HG03139 (cell line): ENCODE measurements around the gene CHRM4.
"Not testable (repeated sequence)": the region's sequence is repeated elsewhere in the genome, so short reads cannot be mapped to it uniquely, and the experiment has no call there.

Source experiments
- ATAC-seq: cut with Tn5 transposase; IDR thresholded peaks from one replicate; pipeline ENCODE4 v1.9.1; 2021; ENCODE audit not compliant: unreplicated experiment

CHRM4 gene

GRCh38 chr11:46382646-46383403, 8.8 kb downstream of the CHRM4 start:
- no peak for ATAC-seq

GRCh38 chr11:46381819-46382645, 9.5 kb downstream of the CHRM4 start:
- ATAC-seq: no peak

DNA sequence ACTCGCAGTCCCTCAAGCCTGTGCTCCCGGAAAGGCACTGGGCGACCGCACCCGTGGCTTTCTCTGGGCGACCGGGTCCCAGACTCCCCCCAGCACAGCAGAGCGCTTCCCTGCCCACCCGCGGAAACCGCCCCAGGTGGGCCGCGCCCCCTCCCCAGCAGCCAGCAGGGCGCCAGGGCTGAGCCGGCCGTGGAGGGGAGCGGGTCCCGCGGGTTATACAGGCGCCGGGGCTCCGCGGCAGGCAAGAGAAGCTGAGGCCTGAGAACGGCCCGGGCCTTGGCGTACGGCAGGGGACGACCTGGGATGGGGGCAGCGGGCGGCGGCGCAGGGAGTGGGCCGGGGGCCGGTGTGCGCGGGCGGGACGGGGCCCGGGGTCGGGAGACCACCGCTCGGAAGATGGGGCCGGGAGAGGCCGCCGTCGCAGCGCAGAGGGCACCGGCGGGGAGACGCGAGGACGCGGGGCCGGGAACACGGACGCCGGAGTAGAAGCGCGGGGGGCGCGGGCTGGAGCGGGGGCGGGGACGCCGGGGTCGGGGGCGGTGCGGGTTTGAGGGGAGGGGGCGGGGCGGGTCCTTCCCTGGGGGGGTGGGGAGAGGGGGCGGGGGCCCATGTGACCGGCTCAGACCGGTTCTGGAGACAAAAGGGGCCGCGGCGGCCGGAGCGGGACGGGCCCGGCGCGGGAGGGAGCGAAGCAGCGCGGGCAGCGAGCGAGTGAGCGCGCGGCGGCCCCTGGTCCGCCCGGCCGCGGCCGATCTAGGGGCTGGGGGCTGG, 10.3 kb downstream of the CHRM4 start, which contains the start of gene MDK:
MDK (plus strand) TSS at position 622 of the 771 bp plus-strand sequence. CDS start 389 bp downstream, outside the sequence.
- ATAC-seq: no peak

GRCh38 chr11:46380340-46381047, 11.1 kb downstream of the CHRM4 start:
- ATAC-seq: no peak

DNA sequence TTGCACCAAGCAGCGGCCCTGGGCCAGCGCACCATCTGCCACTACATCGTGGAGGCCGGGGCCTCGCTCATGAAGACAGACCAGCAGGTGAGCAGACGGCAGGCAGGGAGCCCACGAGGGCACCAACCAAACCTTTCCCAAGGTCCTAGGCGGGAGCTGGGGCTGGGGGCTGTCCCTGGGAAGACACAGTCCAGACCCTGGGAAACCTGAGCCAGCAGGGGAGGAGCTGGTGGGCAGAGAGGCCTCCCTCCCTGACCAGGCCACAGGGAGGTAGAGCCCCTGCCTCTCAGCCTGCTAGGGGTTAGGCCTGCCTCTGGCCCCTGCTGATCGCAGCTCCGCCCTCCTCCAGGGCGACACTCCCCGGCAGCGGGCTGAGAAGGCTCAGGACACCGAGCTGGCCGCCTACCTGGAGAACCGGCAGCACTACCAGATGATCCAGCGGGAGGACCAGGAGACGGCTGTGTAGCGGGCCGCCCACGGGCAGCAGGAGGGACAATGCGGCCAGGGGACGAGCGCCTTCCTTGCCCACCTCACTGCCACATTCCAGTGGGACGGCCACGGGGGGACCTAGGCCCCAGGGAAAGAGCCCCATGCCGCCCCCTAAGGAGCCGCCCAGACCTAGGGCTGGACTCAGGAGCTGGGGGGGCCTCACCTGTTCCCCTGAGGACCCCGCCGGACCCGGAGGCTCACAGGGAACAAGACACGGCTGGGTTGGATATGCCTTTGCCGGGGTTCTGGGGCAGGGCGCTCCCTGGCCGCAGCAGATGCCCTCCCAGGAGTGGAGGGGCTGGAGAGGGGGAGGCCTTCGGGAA, 11.9 kb downstream of the CHRM4 start:
- ATAC-seq: not testable (repeated sequence)

DNA sequence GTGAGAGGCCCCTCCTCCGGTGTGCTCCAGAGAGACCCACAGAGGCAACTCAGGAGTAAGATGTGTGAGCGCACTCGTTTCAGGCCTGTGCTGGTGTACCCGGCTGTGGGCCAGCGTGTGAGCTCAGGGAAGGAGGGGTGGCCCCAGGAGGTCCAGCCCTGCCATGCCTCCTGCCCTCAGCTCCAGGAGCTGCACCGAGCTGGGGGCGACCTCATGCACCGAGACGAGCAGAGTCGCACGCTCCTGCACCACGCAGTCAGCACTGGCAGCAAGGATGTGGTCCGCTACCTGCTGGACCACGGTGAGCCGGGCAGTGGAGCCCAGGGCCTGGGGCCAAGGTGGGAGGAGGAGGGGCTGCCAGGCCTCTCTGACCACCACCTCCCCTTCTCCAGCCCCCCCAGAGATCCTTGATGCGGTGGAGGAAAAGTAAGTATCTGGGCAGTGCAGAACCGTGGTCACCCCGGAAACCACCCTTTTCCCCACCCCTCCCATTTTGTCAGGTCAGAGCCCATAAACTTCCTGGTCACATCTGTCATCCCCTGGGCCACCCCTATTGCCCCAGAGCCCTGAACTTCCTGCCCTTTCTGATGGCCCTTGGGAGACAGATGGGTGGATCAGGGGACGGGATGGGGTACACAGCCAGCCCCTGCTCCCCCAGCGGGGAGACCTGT, 12.6 kb downstream of the CHRM4 start:
- no peak for ATAC-seq

- ATAC-seq: no peak
These were observed 13.3 kb downstream of the CHRM4 start for GRCh38 chr11:46378296-46378695.

DNA sequence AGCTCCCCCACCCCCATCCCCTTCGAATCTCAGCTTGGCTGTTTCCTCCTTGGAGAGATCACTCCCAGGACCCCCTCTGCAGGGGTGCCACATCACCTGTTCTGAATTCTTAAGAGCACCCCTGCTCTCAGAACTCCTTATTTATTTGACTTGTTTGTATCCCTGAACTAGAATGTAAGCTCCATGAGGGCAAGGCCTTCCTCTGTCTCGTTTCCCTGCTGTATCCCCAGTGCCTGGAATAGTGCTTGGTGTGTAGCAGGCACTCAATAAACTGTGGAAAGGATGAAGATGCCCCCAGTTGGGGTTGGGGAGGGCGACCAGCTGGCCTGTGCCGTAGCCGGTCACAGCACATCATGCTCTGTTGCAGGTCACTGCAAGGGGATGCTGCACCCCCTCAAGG, 13.7 kb downstream of the CHRM4 start:
- ATAC-seq: no peak

GRCh38 chr11:46377290-46377689, 14.3 kb downstream of the CHRM4 start:
- ATAC-seq: no peak

DNA sequence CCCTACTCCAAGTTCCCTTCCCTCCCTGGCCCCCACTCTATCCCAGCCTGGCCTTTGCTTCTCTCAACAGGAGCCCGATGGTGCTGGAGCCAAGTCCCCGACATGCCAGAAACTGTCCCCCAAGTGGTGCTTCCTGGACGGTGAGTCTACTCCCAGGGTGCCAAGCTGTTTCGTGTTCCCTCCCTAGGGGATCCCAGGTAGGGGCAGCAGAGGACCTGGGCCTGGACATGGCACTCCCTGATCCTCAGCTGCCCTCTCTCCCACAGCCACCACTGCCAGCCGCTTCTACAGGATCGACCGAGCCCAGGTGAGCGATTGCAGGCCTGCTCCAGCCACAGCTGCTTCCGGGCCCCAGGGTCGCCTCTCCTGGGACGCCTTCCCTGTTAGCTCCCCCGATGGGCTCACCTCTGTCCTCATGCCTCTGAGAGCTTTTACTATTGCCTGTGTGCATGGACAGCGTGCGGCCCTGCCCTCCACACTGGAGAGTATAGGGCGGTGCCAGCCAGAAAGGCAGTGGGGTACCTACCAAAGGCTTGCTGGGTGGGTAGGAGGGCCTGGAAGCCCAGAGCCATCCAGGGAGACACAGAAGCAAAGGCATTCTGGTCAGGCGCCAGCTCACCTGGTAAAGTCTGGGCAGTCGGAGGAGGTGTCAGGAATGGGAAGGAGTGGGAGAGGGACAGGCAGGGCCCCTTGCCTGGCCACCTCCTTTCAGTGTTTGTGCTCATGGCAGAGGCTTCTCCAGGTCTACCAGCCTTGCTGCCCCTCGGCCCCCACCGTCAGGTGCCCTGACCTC, 15.1 kb downstream of the CHRM4 start:
- no peak for ATAC-seq

DNA sequence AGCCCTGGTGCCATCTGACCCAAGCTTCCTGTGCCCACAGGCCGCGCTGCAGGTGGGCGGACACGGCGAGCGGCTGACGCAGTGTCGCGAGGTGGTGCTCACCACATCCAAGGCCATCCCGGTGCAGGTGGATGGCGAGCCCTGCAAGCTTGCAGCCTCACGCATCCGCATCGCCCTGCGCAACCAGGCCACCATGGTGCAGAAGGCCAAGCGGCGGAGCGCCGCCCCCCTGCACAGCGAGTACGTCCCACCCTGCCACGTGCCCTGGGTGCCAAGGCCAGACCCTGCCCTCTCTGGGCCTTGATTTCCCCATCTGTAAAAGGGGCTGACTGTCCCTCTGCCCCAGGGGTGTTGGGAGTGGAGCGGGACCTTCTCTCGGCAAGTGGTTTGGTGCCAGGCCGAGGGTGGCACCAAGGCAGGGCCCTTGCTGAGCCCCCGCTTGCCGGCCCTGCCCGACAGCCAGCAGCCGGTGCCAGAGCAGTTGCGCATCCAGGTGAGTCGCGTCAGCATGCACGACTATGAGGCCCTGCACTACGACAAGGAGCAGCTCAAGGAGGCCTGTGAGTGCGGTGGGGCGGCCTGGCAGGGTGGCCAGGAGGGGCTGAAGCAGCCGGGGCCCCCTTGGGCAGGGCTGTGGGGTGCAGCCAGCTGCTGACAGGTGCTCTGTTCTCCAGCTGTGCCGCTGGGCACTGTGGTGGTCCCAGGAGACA, 16.0 kb downstream of the CHRM4 start:
- no peak for ATAC-seq

- no peak for ATAC-seq
These were observed 16.8 kb downstream of the CHRM4 start for GRCh38 chr11:46374815-46375214.

DNA sequence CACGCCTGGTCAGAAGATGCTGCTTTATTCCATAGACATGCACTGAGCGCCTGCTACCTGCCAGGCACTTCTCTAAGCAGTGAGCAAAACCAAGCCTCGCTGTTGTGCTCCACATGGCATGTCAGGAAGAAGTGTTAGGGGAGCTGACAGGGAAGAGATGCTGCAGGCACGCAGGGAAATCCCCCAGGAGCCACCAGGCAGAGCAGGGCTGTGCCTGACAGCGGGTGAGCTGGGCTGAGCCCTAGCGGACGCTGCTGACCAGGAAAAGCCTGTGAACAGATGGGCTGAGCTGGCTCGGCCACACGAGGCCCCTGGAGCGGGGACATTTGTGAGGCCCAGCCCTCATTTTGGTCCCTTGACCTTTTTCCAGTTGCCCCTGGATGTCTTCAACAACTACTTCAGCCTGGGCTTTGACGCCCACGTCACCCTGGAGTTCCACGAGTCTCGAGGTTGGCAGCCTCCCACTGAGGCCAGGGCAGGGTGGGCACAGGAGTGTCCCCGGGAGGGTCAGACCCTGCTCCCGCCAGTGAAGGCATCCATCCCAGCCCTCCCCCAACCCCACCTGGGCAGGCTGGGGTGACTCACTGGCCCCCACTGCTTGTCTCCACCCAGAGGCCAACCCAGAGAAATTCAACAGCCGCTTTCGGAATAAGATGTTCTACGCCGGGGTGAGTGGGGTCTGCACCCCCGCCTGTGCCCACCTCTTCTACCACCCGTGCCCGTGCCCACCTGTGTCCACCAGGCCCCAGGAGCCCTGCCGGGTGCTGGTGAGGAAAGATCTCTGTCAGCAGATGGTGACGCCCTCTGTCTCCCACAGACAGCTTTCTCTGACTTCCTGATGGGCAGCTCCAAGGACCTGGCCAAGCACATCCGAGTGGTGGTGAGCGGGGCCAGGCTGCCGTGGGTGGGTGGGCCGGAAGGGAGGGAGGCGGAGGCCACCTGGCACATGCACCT, 17.5 kb downstream of the CHRM4 start:
- no peak for ATAC-seq

DNA sequence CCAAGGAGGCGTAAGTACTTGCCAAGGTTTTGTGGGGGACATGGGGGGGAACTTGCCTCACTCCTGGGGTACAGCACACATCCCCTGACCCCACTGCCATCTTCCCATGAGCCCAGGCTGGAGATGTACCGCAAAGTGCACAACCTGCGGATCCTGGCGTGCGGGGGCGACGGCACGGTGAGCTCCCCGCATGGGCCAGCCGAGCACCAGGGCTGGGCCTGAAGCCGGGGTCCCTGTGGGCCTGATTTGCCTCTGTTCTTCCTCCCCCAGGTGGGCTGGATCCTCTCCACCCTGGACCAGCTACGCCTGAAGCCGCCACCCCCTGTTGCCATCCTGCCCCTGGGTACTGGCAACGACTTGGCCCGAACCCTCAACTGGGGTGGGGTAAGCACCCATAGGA, 19.1 kb downstream of the CHRM4 start:
- not testable (repeated sequence) for ATAC-seq

DNA sequence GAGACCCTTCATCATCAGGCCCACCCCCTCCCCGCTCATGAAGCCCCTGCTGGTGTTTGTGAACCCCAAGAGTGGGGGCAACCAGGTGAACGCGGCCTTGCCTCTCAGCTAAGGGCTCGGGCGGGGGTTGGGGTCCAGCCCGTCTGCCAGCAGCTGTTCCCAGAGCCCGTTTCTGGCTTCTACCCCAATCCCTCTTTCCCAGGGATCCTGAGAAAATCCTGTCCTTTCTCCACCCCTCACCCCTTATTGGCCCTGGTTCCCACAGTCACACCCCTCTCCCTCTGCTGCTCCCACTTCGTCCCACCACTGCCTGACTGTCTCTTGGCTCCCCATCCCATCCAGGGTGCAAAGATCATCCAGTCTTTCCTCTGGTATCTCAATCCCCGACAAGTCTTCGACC, 19.5 kb downstream of the CHRM4 start:
- no peak for ATAC-seq

GRCh38 chr11:46371262-46371661, 20.3 kb downstream of the CHRM4 start:
- ATAC-seq: not testable (repeated sequence)

DNA sequence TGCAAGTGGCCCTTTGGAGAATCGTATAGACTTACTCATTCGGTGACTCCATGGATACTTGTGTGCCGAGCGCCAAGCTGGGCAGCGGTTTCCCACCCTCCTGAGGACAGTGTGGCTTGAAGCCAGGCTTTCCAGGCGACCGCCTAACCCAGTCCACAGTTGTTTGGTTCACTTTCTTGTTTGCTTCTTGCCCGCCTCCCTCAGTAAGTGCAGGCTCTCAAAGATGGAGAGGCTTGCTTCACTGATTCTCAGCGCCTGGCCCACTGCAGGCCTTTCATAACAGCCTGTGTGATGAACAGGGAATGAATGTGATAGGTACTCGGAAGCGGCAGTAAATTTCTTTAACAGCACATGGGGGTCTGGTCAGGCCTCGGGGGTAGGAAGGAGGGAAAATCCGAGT, 21.3 kb downstream of the CHRM4 start:
- no peak for ATAC-seq
